GM12892 (cell line): ENCODE measurements around the gene PSMB7.

ENCODE experiments used
- POLR2A ChIP-seq: IDR thresholded peaks from 2 replicates; pipeline ENCODE4 v1.6.1; 2011; ENCODE audit warnings: low read depth, low read length, control low read depth
- POLR2AphosphoS5 ChIP-seq: IDR thresholded peaks from 2 replicates; pipeline ENCODE4 v1.6.1; 2011; ENCODE audit warnings: low read depth, low read length, control low read depth

GRCh38 chr9:124373851-124374250 lies 41.4 kb downstream of the PSMB7 start:
- no peak for TF ChIP-seq POLR2AphosphoS5
- no peak for TF ChIP-seq POLR2A
